ENCODE data around the gene CSRP3.

The CSRP3 gene

DNA sequence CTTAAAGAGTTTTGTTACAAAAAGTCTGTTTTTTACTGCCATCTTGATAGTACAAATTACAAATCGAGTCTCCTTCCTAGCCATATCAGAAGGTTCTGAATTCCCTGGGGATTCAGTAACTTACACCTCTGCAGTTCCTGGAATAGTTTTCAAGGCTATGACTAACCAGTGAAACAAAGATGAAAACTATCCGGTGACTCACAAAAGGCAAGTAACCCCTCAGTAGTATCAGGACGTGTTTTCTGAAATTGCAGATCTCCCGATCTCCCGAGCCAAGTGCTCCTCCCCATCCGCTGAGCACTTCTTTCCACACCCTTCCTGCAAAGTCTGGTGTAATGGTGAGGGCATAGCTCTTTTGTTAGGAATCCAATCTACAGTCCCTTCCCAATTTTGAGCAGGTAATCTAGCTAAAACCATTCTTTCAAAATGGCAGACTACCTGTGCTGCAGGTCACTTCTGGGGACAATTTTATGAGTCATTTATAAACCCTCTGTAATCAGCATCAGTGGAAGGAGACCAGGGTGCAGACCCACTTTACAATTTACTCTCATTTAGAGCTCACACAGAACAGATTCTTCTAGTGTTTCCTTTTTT is 31.2 kb upstream of the CSRP3 start:
- Histone ChIP-seq H2AFZ (ENCODE audit: low read depth, low read length) (no peak overlapping the region), H3K4ac (ENCODE audit: low read depth in 1 of 2, low read length in 2 of 2) (no peak overlapping the region), H3K4me1 (ENCODE audit: control insufficient read depth, insufficient read depth, low read depth, low read length) (peaks cover 3% of the 10 kb centered on the region), H3K27me3 (ENCODE audit: control insufficient read depth in 1 of 2, insufficient read depth in 1 of 2, low read length in 2 of 2) (no peaks in the 10 kb centered on the region), H3K18ac (ENCODE audit: low read depth in 1 of 2, low read length in 2 of 2) (no peak overlapping the region), H4K8ac (ENCODE audit: low read length) (no peak overlapping the region), H3K36me3 (ENCODE audit: control insufficient read depth in 1 of 2, insufficient read depth in 2 of 2, low read depth in 1 of 2, low read length in 2 of 2) (peaks cover 0 to 4% of the 10 kb centered on the region in 2 experiments), H2BK5ac (ENCODE audit: low read depth, low read length, poor library complexity, severe bottlenecking) (no peak overlapping the region), H3K23ac (ENCODE audit: low read length in 2 of 2) (no peak overlapping the region), H2BK120ac (ENCODE audit: low read depth, low read length) (no peak overlapping the region), H3K9ac (ENCODE audit: low read length) (no peak overlapping the region), H3K14ac (ENCODE audit: low read length in 2 of 2) (no peak overlapping the region), H3K27ac (ENCODE audit: low read length, poor library complexity, severe bottlenecking) (peak overlapping the region; percentile 3), H3K4me2 (ENCODE audit: low read length, poor library complexity, severe bottlenecking) (no peak overlapping the region), H3K79me1 (replicated peaks; ENCODE audit: low read length, poor library complexity, severe bottlenecking) (no peaks in the 10 kb centered on the region), H3K4me3 (ENCODE audit: insufficient read depth in 1 of 2, low read depth in 1 of 2, low read length in 2 of 2) (no peak overlapping the region), H3K9me3 (ENCODE audit: control insufficient read depth, low read length) (no peaks in the 10 kb centered on the region), H2BK15ac (ENCODE audit: low read depth, poor library complexity, severe bottlenecking) (no peak overlapping the region), H4K91ac (ENCODE audit: low read length) (no peak overlapping the region), H2AK5ac (ENCODE audit: low read length, severe bottlenecking) (no peak overlapping the region), H2BK12ac (ENCODE audit: low read length in 2 of 2) (no peak overlapping the region)
- peak; percentile 51 for DNase-seq
- WGBS = 26% methylated on average over 5 of the region's 6 CpGs

DNA sequence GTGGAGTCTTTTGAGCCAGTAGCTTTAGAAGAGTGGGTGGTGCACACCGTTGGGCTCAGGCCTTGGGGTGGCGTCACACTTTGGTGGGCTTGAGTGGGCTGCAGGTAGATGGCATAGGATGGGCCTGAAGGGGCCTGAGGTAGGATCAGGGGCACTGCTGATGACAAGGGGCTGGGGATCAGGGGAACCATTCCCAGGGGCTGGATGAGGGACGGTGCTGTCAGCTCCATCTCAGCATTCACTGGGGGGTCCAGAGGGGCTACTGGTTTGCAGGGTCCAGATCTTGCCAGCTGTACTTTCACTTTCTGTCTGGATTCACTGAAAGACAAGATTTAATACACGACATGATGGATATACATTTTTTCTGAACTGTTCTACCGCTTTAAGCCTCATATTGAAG is 27.9 kb upstream of the CSRP3 start:
- no peak overlapping the region for H2BK15ac ChIP-seq (ENCODE audit: low read depth, poor library complexity, severe bottlenecking)
- no peak overlapping the region for H2BK12ac ChIP-seq (ENCODE audit: low read length in 2 of 2)
- H2AK5ac ChIP-seq (ENCODE audit: low read length, severe bottlenecking) = no peak overlapping the region
- H4K8ac ChIP-seq (ENCODE audit: low read length) = peak overlapping the region; percentile 7
- peaks cover 0 to 4% of the 10 kb centered on the region in 2 experiments for H3K36me3 ChIP-seq (ENCODE audit: control insufficient read depth in 1 of 2, insufficient read depth in 2 of 2, low read depth in 1 of 2, low read length in 2 of 2)
- H3K4ac ChIP-seq (ENCODE audit: low read depth in 1 of 2, low read length in 2 of 2) = no peak overlapping the region
- no peaks in the 10 kb centered on the region for H3K79me1 ChIP-seq (replicated peaks; ENCODE audit: low read length, poor library complexity, severe bottlenecking)
- H3K4me2 ChIP-seq (ENCODE audit: low read length, poor library complexity, severe bottlenecking) = no peak overlapping the region
- no peak for DNase-seq
- no peak overlapping the region for H3K27ac ChIP-seq (ENCODE audit: low read length, poor library complexity, severe bottlenecking)
- H3K4me1 ChIP-seq (ENCODE audit: control insufficient read depth, insufficient read depth, low read depth, low read length) = no peaks in the 10 kb centered on the region
- H2BK120ac ChIP-seq (ENCODE audit: low read depth, low read length) = no peak overlapping the region
- H3K9ac ChIP-seq (ENCODE audit: low read length) = no peak overlapping the region
- H4K91ac ChIP-seq (ENCODE audit: low read length) = no peak overlapping the region
- no peak overlapping the region for H2BK5ac ChIP-seq (ENCODE audit: low read depth, low read length, poor library complexity, severe bottlenecking)
- no peak overlapping the region for H3K23ac ChIP-seq (ENCODE audit: low read length in 2 of 2)
- H3K4me3 ChIP-seq (ENCODE audit: insufficient read depth in 1 of 2, low read depth in 1 of 2, low read length in 2 of 2) = no peak overlapping the region
- H3K9me3 ChIP-seq (ENCODE audit: control insufficient read depth, low read length) = no peaks in the 10 kb centered on the region
- H3K18ac ChIP-seq (ENCODE audit: low read depth in 1 of 2, low read length in 2 of 2) = peak overlapping the region in 1 of 2 experiments; percentile 60
- H2AFZ ChIP-seq (ENCODE audit: low read depth, low read length) = no peak overlapping the region
- no peaks in the 10 kb centered on the region for H3K27me3 ChIP-seq (ENCODE audit: control insufficient read depth in 1 of 2, insufficient read depth in 1 of 2, low read length in 2 of 2)
- H3K14ac ChIP-seq (ENCODE audit: low read length in 2 of 2) = no peak overlapping the region
- WGBS = 98% methylated on average over 5 of the region's 5 CpGs

DNA sequence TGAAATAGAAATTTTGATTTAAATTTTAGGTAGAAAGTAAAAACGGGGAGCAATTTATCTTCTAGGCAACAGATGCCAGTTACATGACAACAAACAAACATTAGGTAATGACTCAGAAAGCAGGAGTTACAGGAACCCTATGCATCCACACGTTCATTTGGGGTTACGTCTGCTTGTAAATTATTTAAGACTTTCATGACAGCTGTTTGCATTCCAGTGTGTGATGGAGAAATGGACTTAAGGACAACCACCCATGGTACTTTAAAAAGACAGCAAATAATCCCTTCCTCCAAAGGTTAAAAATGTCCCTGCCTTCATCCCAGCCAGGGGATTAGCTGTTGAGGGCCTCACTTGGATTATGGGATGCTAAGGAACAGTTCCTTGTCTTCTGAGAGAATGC is 27.2 kb upstream of the CSRP3 start:
- H2BK120ac ChIP-seq (ENCODE audit: low read depth, low read length) = no peak overlapping the region
- H2BK5ac ChIP-seq (ENCODE audit: low read depth, low read length, poor library complexity, severe bottlenecking) = no peak overlapping the region
- H3K18ac ChIP-seq (ENCODE audit: low read depth in 1 of 2, low read length in 2 of 2) = no peak overlapping the region
- H3K23ac ChIP-seq (ENCODE audit: low read length in 2 of 2) = no peak overlapping the region
- H3K36me3 ChIP-seq (ENCODE audit: control insufficient read depth in 1 of 2, insufficient read depth in 2 of 2, low read depth in 1 of 2, low read length in 2 of 2) = peaks cover 0 to 4% of the 10 kb centered on the region in 2 experiments
- H4K8ac ChIP-seq (ENCODE audit: low read length) = no peak overlapping the region
- no peaks in the 10 kb centered on the region for H3K4me1 ChIP-seq (ENCODE audit: control insufficient read depth, insufficient read depth, low read depth, low read length)
- H4K91ac ChIP-seq (ENCODE audit: low read length) = no peak overlapping the region
- no peak overlapping the region for H2AK5ac ChIP-seq (ENCODE audit: low read length, severe bottlenecking)
- H3K79me1 ChIP-seq (replicated peaks; ENCODE audit: low read length, poor library complexity, severe bottlenecking) = no peaks in the 10 kb centered on the region
- H2BK15ac ChIP-seq (ENCODE audit: low read depth, poor library complexity, severe bottlenecking) = no peak overlapping the region
- DNase-seq = peak; percentile 41
- no peak overlapping the region for H3K4me2 ChIP-seq (ENCODE audit: low read length, poor library complexity, severe bottlenecking)
- no peak overlapping the region for H3K9ac ChIP-seq (ENCODE audit: low read length)
- no peak overlapping the region for H3K27ac ChIP-seq (ENCODE audit: low read length, poor library complexity, severe bottlenecking)
- H2AFZ ChIP-seq (ENCODE audit: low read depth, low read length) = no peak overlapping the region
- no peaks in the 10 kb centered on the region for H3K9me3 ChIP-seq (ENCODE audit: control insufficient read depth, low read length)
- no peak overlapping the region for H3K14ac ChIP-seq (ENCODE audit: low read length in 2 of 2)
- no peak overlapping the region for H3K4ac ChIP-seq (ENCODE audit: low read depth in 1 of 2, low read length in 2 of 2)
- WGBS = 40% methylated on average over 1 of the region's 3 CpGs
- H2BK12ac ChIP-seq (ENCODE audit: low read length in 2 of 2) = no peak overlapping the region
- no peak overlapping the region for H3K4me3 ChIP-seq (ENCODE audit: insufficient read depth in 1 of 2, low read depth in 1 of 2, low read length in 2 of 2)
- no peaks in the 10 kb centered on the region for H3K27me3 ChIP-seq (ENCODE audit: control insufficient read depth in 1 of 2, insufficient read depth in 1 of 2, low read length in 2 of 2)

DNA sequence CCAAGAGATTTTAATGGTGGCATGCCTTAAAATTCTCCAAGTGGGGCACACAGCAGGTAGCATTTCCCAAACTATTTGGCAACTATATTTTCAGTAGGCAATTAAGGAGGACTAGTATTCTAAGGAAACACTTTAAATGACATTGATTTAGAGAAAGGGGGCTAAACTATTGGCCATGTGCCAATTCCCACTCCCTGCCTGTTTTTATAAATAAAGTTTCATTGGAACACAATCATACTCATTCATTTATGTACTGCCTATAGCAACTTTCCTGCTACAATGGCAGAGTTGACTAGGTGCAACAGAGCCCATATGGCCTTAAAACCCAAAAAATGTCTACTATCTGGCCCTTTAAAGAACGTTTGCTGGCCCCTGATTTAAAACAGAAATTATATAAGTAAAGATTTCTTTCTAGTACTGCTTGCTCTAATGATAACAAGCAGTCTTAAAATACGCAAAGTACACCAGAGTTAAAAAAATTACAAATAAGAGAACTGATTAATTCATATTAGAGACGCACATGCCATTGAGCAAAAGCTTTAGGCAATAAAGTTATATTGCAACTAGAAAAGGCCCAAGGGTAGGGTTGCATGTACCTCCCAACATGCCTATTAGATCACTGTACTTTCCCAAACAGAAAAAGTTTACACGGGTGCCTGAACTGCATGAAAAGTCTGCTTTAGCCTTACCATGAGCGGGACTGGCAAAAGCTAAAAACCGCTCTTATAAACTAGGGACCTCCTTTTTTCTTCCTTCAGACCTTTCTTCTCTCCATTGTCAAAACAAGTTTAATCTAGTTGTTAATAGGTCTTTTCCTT is 24.8 kb upstream of the CSRP3 start:
- Histone ChIP-seq H3K23ac (ENCODE audit: low read length in 2 of 2) (no peak overlapping the region), H3K4me2 (ENCODE audit: low read length, poor library complexity, severe bottlenecking) (no peak overlapping the region), H3K27me3 (ENCODE audit: control insufficient read depth in 1 of 2, insufficient read depth in 1 of 2, low read length in 2 of 2) (no peaks in the 10 kb centered on the region), H2BK120ac (ENCODE audit: low read depth, low read length) (no peak overlapping the region), H2AK5ac (ENCODE audit: low read length, severe bottlenecking) (no peak overlapping the region), H4K8ac (ENCODE audit: low read length) (no peak overlapping the region), H3K4me3 (ENCODE audit: insufficient read depth in 1 of 2, low read depth in 1 of 2, low read length in 2 of 2) (no peak overlapping the region), H2BK15ac (ENCODE audit: low read depth, poor library complexity, severe bottlenecking) (no peak overlapping the region), H3K4ac (ENCODE audit: low read depth in 1 of 2, low read length in 2 of 2) (no peak overlapping the region), H3K18ac (ENCODE audit: low read depth in 1 of 2, low read length in 2 of 2) (no peak overlapping the region), H3K36me3 (ENCODE audit: control insufficient read depth in 1 of 2, insufficient read depth in 2 of 2, low read depth in 1 of 2, low read length in 2 of 2) (peaks cover 0 to 7% of the 10 kb centered on the region in 2 experiments), H3K9ac (ENCODE audit: low read length) (no peak overlapping the region), H3K14ac (ENCODE audit: low read length in 2 of 2) (no peak overlapping the region), H3K4me1 (ENCODE audit: control insufficient read depth, insufficient read depth, low read depth, low read length) (no peaks in the 10 kb centered on the region), H3K27ac (ENCODE audit: low read length, poor library complexity, severe bottlenecking) (no peak overlapping the region), H3K79me1 (replicated peaks; ENCODE audit: low read length, poor library complexity, severe bottlenecking) (no peaks in the 10 kb centered on the region), H2BK5ac (ENCODE audit: low read depth, low read length, poor library complexity, severe bottlenecking) (no peak overlapping the region), H4K91ac (ENCODE audit: low read length) (no peak overlapping the region), H2AFZ (ENCODE audit: low read depth, low read length) (no peak overlapping the region), H3K9me3 (ENCODE audit: control insufficient read depth, low read length) (no peaks in the 10 kb centered on the region), H2BK12ac (ENCODE audit: low read length in 2 of 2) (no peak overlapping the region)
- no peak for DNase-seq
- WGBS = 97% methylated on average over 4 of the region's 6 CpGs

All from mesenchymal stem cell (in vitro differentiated cells and primary cell).